Inferior parietal cortex (tissue), 1 donor: Measurements from ENCODE around the gene CIT.
A peak's percentile ranks its signal among the peaks of the same experiment; 100 is the strongest.

ENCODE experiments used
- DNase-seq: peaks from one replicate; pipeline ENCODE4 v3.0.0-alpha.2; 2016; ENCODE audit errors: extremely low spot score

The CIT gene

DNA sequence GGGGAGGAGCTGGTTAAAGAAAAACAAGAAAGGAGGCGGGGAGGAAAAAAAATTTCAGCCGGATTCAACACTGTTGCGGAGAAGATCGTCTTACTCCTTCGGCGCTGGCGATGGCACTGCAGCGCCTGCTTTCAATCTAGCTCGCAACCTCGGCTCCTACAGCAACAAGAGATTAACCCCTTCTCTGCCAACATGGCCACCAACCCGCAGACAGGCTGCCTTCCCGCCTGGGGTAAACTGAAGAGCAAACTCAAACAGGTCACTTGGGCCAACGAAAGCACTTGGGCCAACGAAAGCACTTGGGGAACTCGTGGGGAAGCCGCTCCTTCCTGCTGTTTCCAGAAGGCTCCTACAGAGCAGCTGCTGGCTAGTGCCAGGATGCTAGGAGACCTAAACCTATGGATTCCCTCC lies 73.7 kb downstream of the CIT start:
- DNase-seq, result peak; percentile 68

DNA sequence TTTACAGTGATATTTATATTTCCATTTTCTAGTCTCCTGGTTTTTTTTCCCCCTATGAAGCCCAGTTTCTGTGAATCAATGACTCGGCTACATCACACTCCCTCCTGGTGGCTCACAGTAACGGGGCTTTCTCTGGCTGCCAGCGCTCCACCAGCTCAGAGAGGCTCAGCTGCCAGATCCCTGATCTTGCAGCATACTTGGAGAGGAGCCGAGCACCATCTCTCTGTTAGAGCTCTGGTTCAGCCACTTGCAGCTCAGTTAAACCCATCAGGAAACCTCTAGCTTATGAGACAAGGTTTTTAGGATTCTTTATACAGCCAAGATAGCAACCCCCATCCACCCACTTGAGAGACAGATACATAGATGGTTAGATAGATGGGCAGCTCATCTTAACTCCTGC lies 74.6 kb downstream of the CIT start:
- peak; percentile 64 for DNase-seq

DNA sequence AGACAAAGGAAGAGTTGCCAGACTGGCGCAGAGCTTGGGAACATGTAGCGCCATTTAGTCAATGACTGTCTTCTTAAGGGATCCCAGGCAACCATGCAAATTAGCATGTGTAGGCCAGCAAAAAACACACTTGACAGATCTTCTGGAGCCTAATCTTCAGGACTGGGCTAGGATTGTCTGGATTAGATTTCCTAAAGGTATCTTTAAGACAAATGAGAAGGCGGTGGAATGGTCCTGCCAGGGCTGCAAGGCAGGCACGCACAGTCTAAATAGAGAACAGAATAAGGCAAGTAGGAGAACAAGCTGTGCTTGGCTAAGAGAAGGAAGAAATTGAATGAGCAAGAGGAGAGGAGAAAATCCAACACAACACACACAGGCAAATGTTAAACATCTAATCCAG lies 80.0 kb downstream of the CIT start:
- peak; percentile 34 for DNase-seq

DNA sequence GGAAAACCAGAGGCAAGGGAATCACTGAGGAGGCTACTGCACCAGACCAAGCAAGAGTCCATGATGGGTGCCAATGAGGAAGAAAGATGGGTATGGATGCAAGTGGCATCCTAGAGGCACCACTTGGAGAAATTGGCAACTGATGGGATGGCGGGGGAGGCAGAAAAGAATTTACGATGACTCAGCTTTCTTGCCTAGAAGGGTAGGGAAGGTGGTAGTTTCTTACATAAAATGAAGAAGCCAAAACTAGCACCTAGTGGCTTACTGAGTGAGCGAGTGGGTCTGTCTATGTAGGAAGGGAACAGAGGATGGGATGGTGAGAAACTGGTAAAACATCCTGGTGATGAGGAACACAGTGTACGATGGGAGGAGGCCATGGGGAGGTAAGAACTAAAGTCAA lies 80.8 kb downstream of the CIT start:
- DNase-seq, result no peak

DNA sequence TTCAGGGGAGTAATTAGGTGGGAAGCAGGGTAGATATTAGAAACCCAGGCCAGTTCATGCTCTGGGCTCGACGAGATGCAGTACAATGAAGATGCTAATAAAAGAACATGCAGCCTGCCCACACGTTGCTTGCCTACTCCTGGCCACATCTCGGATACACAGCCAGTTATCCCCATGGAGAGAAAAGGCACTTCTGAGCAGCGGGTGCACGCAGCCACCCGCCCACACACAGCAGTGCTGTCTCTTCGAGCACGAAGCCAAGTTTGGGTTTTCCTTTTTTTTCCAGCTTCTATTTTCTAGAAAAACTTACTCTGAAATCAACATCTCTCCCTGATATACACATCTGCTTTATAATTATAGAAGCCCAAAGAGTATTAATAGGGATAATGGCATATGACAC lies 85.7 kb downstream of the CIT start:
- DNase-seq, result peak; percentile 42

DNA sequence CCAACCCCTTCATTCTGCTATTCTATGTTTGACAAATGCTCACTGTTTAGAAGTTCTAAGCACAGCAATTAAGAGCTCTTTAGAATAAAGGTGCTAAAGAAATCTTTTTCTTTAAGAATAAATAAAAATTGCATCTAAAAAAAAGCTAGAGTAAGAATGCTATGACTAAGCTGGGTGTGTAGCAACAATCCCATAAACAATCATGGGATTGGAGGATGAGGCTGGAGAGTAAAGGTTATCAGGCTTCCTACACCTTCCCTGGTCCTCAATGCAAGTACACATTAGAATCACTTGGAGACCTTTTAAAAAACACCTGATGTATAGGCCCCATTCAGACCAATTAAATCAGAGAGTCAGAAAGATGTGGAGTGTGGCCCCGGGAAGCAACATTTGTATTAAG lies 88.3 kb downstream of the CIT start:
- DNase-seq, result no peak

DNA sequence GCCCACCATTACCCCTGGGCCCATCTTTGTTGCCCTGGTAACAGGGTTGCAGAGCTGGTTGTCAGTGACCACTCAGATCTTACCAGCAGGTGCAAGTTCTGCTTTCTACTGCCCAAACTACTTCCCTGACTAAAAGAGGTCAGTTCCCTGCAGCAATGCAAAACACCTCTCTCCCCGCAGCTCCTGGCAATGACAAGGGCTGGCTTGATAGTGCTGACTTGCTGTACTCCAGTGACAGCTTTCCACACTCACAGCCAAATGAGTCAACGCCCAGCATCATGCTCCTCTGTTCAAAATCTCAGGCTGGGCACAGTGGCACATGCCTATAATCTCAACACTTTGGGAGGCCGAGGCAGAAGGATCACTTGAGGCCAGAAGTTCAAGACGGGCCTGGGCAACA lies 90.6 kb downstream of the CIT start:
- DNase-seq, result no peak

DNA sequence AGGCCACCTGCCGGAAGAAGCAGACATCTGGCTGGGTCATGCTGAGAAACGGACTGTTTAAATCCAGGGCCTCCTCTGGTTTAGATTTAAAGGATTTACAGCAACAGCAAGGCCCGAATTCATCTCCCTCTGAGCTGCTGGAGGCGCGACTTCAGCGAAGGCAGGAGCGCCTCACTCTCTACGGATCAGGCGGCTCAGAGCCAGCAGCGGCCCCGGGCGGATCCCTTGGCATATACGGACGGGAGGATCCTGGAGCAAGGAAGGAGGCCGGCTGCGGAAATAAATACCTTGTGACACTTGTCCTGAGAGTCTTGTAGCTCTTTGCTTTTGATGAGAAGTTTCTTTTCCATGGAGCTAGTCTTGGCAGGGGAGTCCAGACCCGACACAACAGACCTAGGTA lies 92.4 kb downstream of the CIT start:
- no peak for DNase-seq

DNA sequence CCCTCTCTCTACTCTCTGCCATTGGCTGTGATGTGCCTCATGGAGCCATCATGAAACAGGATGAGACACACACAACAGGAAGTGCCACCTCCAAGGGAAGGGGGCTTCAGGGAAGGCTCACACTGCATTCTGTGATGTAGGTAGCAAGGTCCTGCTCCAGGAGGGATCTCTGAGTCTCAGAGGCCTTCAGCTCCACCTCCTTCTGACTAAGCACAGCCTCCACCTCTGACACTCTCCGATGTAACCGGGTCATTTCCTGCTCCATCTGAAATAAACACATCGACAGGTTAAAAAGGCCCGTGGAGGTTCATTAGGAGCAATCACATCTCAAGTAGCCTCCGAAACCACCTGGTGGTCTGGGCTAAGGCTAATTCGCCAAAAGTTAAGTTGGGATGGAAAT lies 93.3 kb downstream of the CIT start:
- DNase-seq, result no peak

DNA sequence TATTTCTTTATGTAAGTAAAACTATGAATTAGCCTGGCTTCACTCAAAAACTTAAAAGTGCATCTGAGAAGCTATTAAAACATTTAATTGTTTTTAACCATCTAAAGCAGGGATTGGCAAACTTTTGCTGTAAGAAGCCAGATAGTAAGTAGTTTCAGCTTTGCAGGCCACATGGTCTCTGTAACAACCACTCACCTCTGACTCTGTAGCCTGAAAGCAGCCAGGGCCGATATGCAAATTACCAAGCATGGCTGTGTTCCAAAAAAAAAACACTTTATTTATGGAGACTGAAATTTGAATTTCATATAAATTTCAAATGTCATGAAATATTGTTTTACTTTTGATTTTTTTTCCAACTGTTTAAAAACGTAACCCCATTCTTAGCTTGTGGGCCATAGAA lies 95.3 kb downstream of the CIT start:
- DNase-seq, result no peak

DNA sequence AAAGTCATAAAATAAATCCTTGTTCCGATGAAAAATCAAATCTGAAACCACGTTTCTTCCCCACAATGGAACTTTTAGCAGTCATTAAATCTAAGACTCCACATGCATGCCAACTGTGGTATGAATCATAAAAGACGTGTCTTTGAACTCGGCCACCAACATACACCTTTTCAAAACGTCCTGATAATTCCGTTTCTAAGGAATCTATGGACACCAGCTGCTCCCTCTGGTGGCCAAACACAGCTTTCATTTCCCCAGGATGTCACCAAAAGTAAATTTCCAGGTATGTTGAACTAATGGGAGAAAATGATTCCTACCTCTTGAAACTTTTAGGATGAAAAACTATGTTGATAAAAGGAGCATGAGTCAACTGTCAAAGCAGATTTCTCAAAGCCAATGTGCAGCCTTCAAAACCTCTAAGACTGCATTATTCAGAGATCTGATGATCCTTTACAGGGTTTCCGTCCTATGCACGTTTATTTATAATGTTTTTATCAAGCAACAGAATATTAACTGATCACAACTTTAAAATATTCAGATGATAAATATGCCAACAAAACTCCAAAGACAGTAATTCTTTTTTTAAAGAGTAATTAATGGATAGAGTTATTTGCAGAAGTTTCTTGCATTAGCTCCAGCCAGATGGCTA lies 96.2 kb downstream of the CIT start:
- peak; percentile 78 for DNase-seq

DNA sequence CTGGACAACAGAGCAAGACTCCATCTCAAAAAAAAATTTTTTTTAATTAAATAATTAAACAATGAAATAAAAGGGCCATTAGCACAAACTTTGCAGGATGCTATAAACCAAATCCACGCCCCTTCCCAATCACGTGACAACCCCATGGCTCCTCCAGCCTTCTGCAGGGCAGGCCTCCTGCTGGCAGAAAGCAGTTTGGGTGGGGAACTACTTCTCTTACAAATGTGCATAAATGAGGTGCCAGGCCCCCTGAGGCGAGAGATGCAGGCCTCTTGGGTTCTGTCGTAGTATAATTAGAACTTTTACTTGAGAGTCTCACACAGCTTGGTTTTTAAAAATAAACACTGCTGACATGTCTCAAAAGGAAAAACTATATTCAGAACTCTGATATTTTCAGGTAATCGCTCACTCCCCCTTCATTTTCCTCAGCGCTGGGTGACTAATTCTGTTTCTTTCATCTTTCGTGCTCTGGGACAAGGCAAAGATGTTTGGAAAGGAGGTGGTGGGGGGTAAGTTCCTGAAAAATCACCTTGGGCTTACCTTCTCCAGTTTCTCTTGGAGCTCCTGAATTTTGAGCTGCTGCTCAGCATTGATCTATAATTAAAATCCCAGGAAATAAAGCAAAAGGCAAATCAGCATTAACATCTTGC lies 101.7 kb downstream of the CIT start:
- DNase-seq, result no peak

DNA sequence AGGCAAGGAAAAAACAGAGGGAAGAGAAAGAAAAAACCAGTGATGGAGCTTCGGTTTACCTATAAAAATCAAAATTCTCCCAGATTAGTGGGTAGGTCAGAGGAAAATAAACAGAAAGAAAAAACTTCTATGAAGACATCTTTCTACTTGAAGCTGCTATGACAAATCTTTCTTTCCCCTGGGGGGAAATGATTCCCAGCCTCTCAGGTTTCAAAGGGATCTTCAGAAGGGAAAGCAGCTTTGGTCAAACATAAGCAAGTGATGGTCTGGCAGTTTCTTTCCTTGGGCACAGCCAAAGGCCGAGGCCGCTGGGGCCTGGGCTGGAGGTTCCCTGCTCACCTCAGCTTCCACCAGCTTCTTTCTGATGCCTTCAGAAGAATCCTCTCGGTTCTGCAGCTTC lies 104.7 kb downstream of the CIT start:
- no peak for DNase-seq

DNA sequence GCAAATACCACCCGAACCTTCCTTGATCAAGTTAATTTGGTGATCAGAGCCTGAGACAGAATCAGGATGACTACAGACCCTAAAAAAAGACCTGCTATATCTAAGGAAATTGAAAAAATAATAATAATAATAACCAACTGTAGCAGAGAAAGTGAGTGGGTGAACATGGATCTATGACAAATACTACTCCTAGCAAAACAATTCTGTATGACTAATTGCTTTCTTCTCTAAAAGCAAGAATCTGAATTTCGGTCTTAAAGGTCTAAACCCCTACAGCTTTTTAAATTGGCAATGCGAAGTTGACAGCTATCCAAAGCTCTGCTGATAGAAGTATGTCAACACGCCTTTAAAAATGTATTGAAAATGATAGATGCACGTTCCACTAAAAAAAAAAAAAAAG lies 107.0 kb downstream of the CIT start:
- DNase-seq, result no peak

DNA sequence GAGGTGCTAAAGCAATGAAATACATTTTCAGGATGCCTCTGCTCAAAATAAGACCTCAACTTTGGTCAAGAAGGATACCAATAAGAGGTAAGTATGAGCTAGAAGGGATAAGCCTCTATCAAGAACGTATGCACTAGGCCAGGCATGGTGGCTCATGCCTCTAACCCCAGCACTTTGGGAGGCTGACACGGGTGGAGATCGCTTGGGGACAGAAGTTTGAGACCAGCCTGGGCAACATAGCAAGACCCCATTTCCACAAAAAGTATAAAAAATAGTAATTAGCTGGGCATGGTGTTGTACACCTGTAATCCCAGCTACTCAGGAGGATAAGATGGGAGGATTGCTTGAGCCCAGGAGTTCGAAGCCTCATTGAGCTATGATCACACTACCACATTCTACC lies 114.5 kb downstream of the CIT start:
- no peak for DNase-seq

DNA sequence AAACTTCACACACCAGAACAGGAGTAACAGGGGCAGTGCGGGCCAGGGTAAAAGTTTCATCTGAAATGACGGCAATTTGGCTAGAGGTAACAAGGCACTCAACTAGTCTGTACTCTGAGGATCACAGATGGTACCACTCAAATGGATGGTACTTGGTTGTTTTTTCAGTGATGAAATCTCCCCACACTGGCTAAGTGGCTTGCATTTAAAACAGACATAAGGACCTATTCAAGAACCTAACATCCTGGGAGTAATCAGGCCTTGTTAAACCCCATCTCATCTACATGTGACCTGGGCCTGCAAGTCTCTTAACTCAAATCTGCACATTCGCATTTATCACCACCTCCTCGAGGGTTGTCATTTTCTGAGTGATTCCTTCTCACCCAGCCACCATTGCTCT lies 118.4 kb downstream of the CIT start:
- DNase-seq, result no peak

DNA sequence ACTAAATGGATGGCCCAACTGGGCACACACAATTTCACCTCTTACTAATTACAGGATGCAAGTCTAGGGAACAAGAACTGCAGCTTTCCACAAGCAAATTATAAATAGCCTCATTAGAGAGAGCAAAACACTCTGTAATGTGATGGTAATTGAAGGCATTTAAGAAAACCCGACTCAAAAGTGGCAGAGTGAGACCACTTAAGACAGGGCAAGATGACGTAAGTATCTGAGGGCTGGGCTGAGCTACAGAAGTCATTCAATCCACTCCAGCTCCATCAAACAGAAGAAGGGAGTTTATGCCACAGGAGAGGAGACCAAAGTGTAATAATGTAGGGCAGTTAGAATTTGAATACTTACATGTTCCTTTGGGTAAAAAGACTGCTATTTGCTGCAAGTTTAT lies 118.9 kb downstream of the CIT start:
- no peak for DNase-seq

DNA sequence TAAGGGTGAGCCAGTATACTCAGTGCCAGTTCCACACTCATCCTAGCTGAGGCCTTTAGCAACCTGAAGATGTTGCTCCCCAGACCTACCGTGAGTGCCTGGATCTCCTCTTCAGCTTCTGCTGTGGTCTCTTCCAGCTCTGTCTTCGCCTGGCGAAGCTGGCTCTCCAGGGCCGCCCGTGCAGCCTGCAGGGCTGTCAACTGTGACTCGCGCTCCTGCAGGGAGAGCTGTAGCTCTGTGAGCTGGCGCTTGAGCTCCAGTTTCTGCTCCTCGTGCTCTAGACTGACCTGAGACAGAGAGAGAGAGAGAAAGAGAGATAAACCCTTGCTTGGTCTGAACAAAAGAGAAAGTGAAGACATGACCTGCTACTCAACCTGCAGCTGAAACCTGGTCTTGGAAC lies 125.2 kb downstream of the CIT start:
- no peak for DNase-seq

DNA sequence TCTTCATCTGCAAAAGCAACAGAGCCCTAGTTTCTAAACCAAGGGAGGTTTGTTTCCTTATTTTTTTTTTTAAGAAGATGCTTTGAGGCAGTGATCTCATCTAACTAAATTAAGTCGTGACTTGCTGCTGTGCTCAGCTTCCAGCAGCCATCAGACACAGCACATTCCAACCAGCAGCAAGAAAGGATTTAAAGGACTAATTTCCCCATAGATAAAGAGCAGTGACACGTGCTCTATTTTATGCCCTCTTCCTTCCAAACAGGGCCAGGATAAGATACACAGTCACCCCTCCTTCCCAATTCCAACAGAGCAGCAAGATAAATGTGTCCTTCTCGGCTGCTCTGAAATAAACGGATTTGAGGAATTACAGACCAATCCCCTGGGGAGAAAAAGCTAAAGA lies 127.5 kb downstream of the CIT start:
- DNase-seq, result no peak

DNA sequence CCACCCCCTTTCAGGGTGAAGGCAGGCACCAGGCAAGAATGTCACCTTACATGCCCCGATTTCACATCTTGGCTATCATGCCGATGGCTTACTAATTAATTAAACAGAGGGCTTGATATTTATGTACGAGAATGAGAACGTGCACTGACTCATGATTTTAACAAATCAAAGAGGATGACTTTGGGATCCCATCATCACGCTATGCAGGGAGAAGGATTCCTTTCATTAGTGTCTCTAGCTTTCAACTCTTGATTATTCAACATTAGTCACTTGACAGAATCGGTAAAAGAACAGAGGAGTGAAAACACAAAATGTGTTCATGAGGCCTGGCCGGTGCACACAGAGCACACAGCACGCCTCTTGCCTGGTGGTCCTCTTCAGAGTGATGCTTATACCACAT lies 128.6 kb downstream of the CIT start:
- no peak for DNase-seq

DNA sequence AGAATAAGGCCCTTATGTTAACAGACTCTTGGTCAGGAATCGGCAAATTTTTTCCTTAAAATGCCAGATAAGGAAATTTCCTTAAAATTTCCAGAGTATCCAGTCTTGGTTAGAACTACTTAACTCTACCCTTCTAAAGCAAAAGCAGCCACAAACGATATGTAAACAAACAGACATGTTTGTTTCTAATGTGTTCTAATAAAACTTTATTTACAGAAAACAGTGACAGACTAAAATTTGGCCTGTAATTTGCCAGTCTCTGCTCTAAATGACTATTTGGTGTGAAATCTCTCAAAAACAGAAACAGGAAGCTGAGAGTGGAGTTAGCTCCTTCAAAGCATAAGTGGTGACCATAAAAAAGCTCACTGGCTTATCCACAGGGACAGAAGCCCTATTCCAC lies 131.0 kb downstream of the CIT start:
- no peak for DNase-seq

DNA sequence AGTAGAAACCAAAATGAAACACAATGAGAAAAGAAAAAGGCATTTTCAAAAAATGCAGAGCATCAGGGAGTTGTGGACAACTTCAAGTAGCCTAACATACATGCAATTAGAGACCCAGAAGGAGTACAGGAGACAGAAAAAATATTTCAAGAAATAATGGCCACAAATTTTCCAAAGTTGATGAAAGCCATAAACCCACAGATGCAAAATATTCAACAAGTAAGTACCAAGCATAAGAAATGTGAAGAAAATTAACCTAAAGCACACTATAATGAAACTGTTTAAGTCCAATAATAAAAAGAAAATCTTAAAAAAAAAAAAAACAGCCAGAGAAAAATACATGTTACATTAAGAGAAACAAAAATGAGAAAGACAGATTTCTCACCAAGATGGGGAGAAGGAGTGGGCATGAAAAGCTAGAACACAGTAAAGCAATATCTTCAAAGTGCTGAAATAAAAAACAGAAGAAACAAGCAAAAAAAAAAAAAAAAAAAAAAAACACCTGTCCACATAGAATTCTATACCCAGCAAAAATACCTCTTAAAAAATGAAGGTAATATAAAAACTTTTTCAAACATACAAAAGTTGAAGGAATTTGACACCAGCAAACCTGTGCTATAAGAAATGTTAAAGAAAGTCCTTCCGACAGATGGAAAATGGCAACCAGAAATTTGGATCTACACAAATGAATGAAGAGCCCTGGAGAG lies 132.1 kb downstream of the CIT start:
- no peak for DNase-seq

DNA sequence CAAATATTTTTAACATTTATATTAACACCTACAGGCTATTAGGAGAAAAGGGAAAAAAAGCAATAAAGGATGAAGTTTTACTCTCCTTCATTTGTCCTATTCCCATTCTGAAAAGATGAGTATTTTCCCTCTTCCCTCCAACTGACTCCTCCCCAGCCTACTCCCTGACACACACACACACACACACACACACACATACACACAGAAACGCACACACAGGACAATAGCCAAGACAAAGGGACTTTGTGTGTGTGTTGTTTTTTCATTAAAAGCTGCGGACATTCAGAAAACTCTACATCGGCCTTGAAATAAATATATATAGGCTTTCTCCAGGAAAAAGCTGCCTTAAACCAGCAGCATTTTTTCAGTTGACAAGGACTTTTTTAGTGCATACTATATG lies 134.4 kb downstream of the CIT start:
- DNase-seq, result no peak
